NCI-H82 treated with DMSO at 0.1 percent for 48 hours (cell line): ENCODE data around the gene OPTC.
A peak's percentile ranks its signal among the peaks of the same experiment; 100 is the strongest.

Source experiments
- DNase-seq: peaks from one replicate; lab custom pipeline; 2025; ENCODE audit not compliant: unreplicated experiment; lab: John Stamatoyannopoulos, UW

OPTC gene

GRCh38 chr1:203490607-203491006 is 3.3 kb upstream of the OPTC start:
- DNase-seq = no peak

- peak; percentile 76 for DNase-seq
Observed at GRCh38 chr1:203491664-203492063, 2.3 kb upstream of the OPTC start.

- no peak for DNase-seq
Observed at GRCh38 chr1:203492082-203492747, 1.7 kb upstream of the OPTC start.

GRCh38 chr1:203492748-203493130 is 1.2 kb upstream of the OPTC start:
- DNase-seq = no peak

GRCh38 chr1:203495845-203496244 is 1.9 kb downstream of the OPTC start:
- DNase-seq = no peak

GRCh38 chr1:203497269-203497777 is 3.4 kb downstream of the OPTC start:
- DNase-seq = no peak

GRCh38 chr1:203499643-203500278 is 5.8 kb downstream of the OPTC start:
- DNase-seq = no peak

- no peak for DNase-seq
Observed at GRCh38 chr1:203500279-203500678, 6.3 kb downstream of the OPTC start.

GRCh38 chr1:203503836-203504235 is 9.9 kb downstream of the OPTC start:
- no peak for DNase-seq

GRCh38 chr1:203504400-203505250 is 10.7 kb downstream of the OPTC start:
- peak; percentile 85 for DNase-seq

- DNase-seq = peak; percentile 75
Observed at GRCh38 chr1:203505526-203506204, 11.7 kb downstream of the OPTC start.

GRCh38 chr1:203506858-203507626 is 13.1 kb downstream of the OPTC start:
- no peak for DNase-seq

GRCh38 chr1:203507759-203508158 is 13.8 kb downstream of the OPTC start:
- DNase-seq = no peak

- no peak for DNase-seq
Observed at GRCh38 chr1:203508463-203509073, 14.6 kb downstream of the OPTC start.

- DNase-seq = no peak
Observed at GRCh38 chr1:203509135-203509534, 15.2 kb downstream of the OPTC start.

GRCh38 chr1:203511513-203511912 is 17.6 kb downstream of the OPTC start:
- no peak for DNase-seq

GRCh38 chr1:203511930-203512329 is 18.0 kb downstream of the OPTC start:
- DNase-seq = no peak

- no peak for DNase-seq
Observed at GRCh38 chr1:203512517-203512847, 18.5 kb downstream of the OPTC start.

- DNase-seq = no peak
Observed at GRCh38 chr1:203512848-203513584, 19.1 kb downstream of the OPTC start.
